GM18502 (cell line): Measurements from ENCODE around the gene STON2.

Source experiments
- ATAC-seq: cut with Tn5 transposase; IDR thresholded peaks from one replicate; pipeline ENCODE4 v1.9.1; 2021; ENCODE audit warnings: mild to moderate bottlenecking; ENCODE audit not compliant: unreplicated experiment, poor library complexity

STON2 gene

GRCh38 chr14:81341781-81342180 is 58.3 kb downstream of the STON2 start:
- ATAC-seq = no peak

GRCh38 chr14:81341370-81341769 is 58.8 kb downstream of the STON2 start:
- ATAC-seq = no peak

GRCh38 chr14:81340201-81340600 is 59.9 kb downstream of the STON2 start:
- no peak for ATAC-seq

- ATAC-seq = no peak
Measured at GRCh38 chr14:81337073-81337472, 63.1 kb downstream of the STON2 start.

- no peak for ATAC-seq
Measured at GRCh38 chr14:81336009-81336408, 64.1 kb downstream of the STON2 start.

GRCh38 chr14:81332725-81333124 is 67.4 kb downstream of the STON2 start:
- no peak for ATAC-seq

- ATAC-seq = no peak
Measured at GRCh38 chr14:81331229-81332021, 68.7 kb downstream of the STON2 start.

- ATAC-seq = no peak
Measured at GRCh38 chr14:81330619-81331122, 69.5 kb downstream of the STON2 start.

- no peak for ATAC-seq
Measured at GRCh38 chr14:81329640-81330381, 70.3 kb downstream of the STON2 start.

GRCh38 chr14:81326451-81326850 is 73.7 kb downstream of the STON2 start:
- ATAC-seq = no peak

- no peak for ATAC-seq
Measured at GRCh38 chr14:81324011-81324410, 76.1 kb downstream of the STON2 start.

- no peak for ATAC-seq
Measured at GRCh38 chr14:81323093-81323492, 77.0 kb downstream of the STON2 start.

GRCh38 chr14:81319946-81320345 is 80.2 kb downstream of the STON2 start:
- ATAC-seq = no peak

GRCh38 chr14:81319314-81319713 is 80.8 kb downstream of the STON2 start:
- ATAC-seq = no peak

- ATAC-seq = no peak
Measured at GRCh38 chr14:81315341-81315740, 84.8 kb downstream of the STON2 start.

GRCh38 chr14:81314443-81315175 is 85.5 kb downstream of the STON2 start:
- no peak for ATAC-seq

GRCh38 chr14:81313775-81314429 is 86.2 kb downstream of the STON2 start:
- ATAC-seq = no peak

GRCh38 chr14:81313200-81313599 is 86.9 kb downstream of the STON2 start:
- ATAC-seq = no peak

- no peak for ATAC-seq
Measured at GRCh38 chr14:81312289-81312876, 87.7 kb downstream of the STON2 start.

GRCh38 chr14:81311778-81312177 is 88.3 kb downstream of the STON2 start:
- ATAC-seq = no peak
